Liver (tissue), 9 donors: ENCODE results near the gene ATP7B. TPM values are rescaled to one million over a fixed set of nuclear protein-coding genes. Genes with fewer than 3 reads are reported as not detected.

Experiments
- DNase-seq: peaks from one replicate; pipeline ENCODE4 v3.0.0-alpha.2; 2017; ENCODE audit warnings: low spot score
- H3K27ac ChIP-seq, 2 donors: one replicate each; pipeline ENCODE4 v1.7.0; 2013; ENCODE audit warnings: inconsistent platforms in 2 of 2, low read length in 2 of 2, control low read depth in 1 of 2, low read depth in 1 of 2, mild to moderate bottlenecking in 1 of 2
- H3K27me3 ChIP-seq, 4 donors: one replicate each; pipeline versions ENCODE4 v1.6.1 to v1.7.0; 2013; ENCODE audit warnings: low read length in 3 of 4, inconsistent platforms in 1 of 4, mild to moderate bottlenecking in 1 of 4, moderate library complexity in 1 of 4; ENCODE audit not compliant: control insufficient read depth in 4 of 4, insufficient read depth in 4 of 4
- H3K36me3 ChIP-seq, 4 donors: one replicate each; pipeline versions ENCODE4 v1.6.1 to v1.7.0; 2013; ENCODE audit warnings: low read length in 3 of 4, mild to moderate bottlenecking in 3 of 4, low read depth in 1 of 4, moderate library complexity in 1 of 4; ENCODE audit not compliant: control insufficient read depth in 4 of 4, insufficient read depth in 3 of 4
- H3K4me1 ChIP-seq, 4 donors: one replicate each; pipeline versions ENCODE4 v1.6.1 to v1.7.0; 2013; ENCODE audit warnings: low read length in 3 of 4, mild to moderate bottlenecking in 3 of 4, moderate library complexity in 1 of 4; ENCODE audit not compliant: control insufficient read depth in 4 of 4, insufficient read depth in 4 of 4
- H3K4me3 ChIP-seq, 3 donors: one replicate each; pipeline versions ENCODE4 v1.6.1 to v1.7.0; 2013; ENCODE audit warnings: low read length in 3 of 3, control low read depth in 1 of 3, low read depth in 1 of 3, mild to moderate bottlenecking in 1 of 3
- H3K9ac ChIP-seq, 2 donors: one replicate each; pipeline ENCODE4 v1.7.0; 2013; ENCODE audit warnings: low read length in 2 of 2, mild to moderate bottlenecking in 2 of 2, moderate library complexity in 2 of 2, control low read depth in 1 of 2, low read depth in 1 of 2
- H3K9me3 ChIP-seq, 4 donors: one replicate each; pipeline versions ENCODE4 v1.6.1 to v1.7.0; 2013; ENCODE audit warnings: low read length in 3 of 4; ENCODE audit not compliant: control insufficient read depth in 4 of 4
- EGR1 ChIP-seq, 2 donors: IDR thresholded peaks; 2 replicates each; pipeline ENCODE4 v1.6.1; 2016 to 2018; ENCODE audit warnings: antibody characterized with exemption in 2 of 2, low read depth in 2 of 2
- FOXA1 ChIP-seq: IDR thresholded peaks from 2 replicates; pipeline ENCODE4 v1.6.1; 2016; ENCODE audit warnings: antibody characterized with exemption
- FOXA2 ChIP-seq: IDR thresholded peaks from 2 replicates; pipeline ENCODE4 v1.6.1; 2016; ENCODE audit warnings: antibody characterized with exemption
- GABPA ChIP-seq, 2 donors: IDR thresholded peaks in 1 of 2; conservative IDR thresholded peaks in 1 of 2; 2 replicates each; pipeline ENCODE4 v1.6.1; 2016; ENCODE audit warnings: antibody characterized with exemption in 2 of 2, mild to moderate bottlenecking in 1 of 2, moderate library complexity in 1 of 2
- HNF4A ChIP-seq, 2 donors: conservative IDR thresholded peaks; 2 replicates each; pipeline ENCODE4 v1.6.1; 2016; ENCODE audit warnings: antibody characterized with exemption in 2 of 2, mild to moderate bottlenecking in 2 of 2
- HNF4G ChIP-seq: IDR thresholded peaks from 2 replicates; pipeline ENCODE4 v1.6.1; 2016; ENCODE audit warnings: antibody characterized with exemption
- JUND ChIP-seq, 2 donors: IDR thresholded peaks; 2 replicates each; pipeline ENCODE4 v1.6.1; 2016; ENCODE audit warnings: antibody characterized with exemption in 2 of 2
- NR2F2 ChIP-seq: IDR thresholded peaks from 2 replicates; pipeline ENCODE4 v1.6.1; 2016; ENCODE audit warnings: antibody characterized with exemption
- RAD21 ChIP-seq, 2 donors: IDR thresholded peaks; 2 replicates each; pipeline ENCODE4 v1.6.1; 2016; ENCODE audit warnings: antibody characterized with exemption in 2 of 2, mild to moderate bottlenecking in 2 of 2
- RXRA ChIP-seq, 2 donors: IDR thresholded peaks; 2 replicates each; pipeline ENCODE4 v1.6.1; 2017 to 2018; ENCODE audit warnings: antibody characterized with exemption in 2 of 2, mild to moderate bottlenecking in 1 of 2
- SP1 ChIP-seq: IDR thresholded peaks from 2 replicates; pipeline ENCODE4 v1.6.1; 2018; ENCODE audit warnings: antibody characterized with exemption, mild to moderate bottlenecking
- TAF1 ChIP-seq: conservative IDR thresholded peaks from 2 replicates; pipeline ENCODE4 v1.6.1; 2016; ENCODE audit warnings: antibody characterized with exemption, mild to moderate bottlenecking
- YY1 ChIP-seq: IDR thresholded peaks from 2 replicates; pipeline ENCODE4 v1.6.1; 2016; ENCODE audit warnings: antibody characterized with exemption, mild to moderate bottlenecking
- WGBS: extraction: QIAGEN DNeasy Blood & Tissue Kit; methylation state at CpG from one replicate; pipeline ENCODE4 v1.1.7; 2013; 5-methylcytosine and 5-hydroxymethylcytosine counted together
- polyA plus RNA-seq, 2 donors: library from polyadenylated mRNA; stranded (reverse) in 1 of 2; unstranded in 1 of 2; fragments of 200-250 nt in 1 of 2; fragments of >200 nt in 1 of 2; fragmentation: Nextera tagmentation in 1 of 2; extraction: Ambion mirVana in 1 of 2; gene quantifications; one replicate each; pipeline versions ENCODE4 v1.2.1 to v1.2.3, GENCODE V29; 2013 to 2015
- total RNA-seq, 2 donors: library from RNA; depleted of rRNA; stranded (reverse); fragments of >200 nt; gene quantifications; one replicate each; pipeline ENCODE4 v1.2.3, GENCODE V29; 2014
- TF ChIP-seq, protein P1 (sequence below): IDR thresholded peaks from 2 replicates; pipeline ENCODE4 v1.6.1; 2016; ENCODE audit warnings: antibody characterized with exemption
- TF ChIP-seq, protein P2 (sequence below): IDR thresholded peaks from 2 replicates; pipeline ENCODE4 v1.6.1; 2016; ENCODE audit warnings: antibody characterized with exemption
- TF ChIP-seq, protein P3 (sequence below): fragments of 150-350 bp; IDR thresholded peaks from 2 replicates; pipeline ENCODE4 v1.5.1; 2017; ENCODE audit warnings: improper control_type of control experiment, low read depth, low read length; ENCODE audit not compliant: missing input control
- TF ChIP-seq, protein P4 (sequence below): IDR thresholded peaks from 2 replicates; pipeline ENCODE4 v1.6.1; 2016; ENCODE audit warnings: antibody characterized with exemption, mild to moderate bottlenecking
- TF ChIP-seq, protein P5 (sequence below): IDR thresholded peaks from 2 replicates; pipeline ENCODE4 v1.6.1; 2016; ENCODE audit warnings: antibody characterized with exemption
- donor health status: healthy.
- donor health status: healthy.
- donor health status: healthy.
- donor health status: healthy.
- donor health status: healthy.

Gene ATP7B
- total and polyA plus RNA-seq, 4 donors = 8.0 to 37.7 (median 22.1) TPM

DNA sequence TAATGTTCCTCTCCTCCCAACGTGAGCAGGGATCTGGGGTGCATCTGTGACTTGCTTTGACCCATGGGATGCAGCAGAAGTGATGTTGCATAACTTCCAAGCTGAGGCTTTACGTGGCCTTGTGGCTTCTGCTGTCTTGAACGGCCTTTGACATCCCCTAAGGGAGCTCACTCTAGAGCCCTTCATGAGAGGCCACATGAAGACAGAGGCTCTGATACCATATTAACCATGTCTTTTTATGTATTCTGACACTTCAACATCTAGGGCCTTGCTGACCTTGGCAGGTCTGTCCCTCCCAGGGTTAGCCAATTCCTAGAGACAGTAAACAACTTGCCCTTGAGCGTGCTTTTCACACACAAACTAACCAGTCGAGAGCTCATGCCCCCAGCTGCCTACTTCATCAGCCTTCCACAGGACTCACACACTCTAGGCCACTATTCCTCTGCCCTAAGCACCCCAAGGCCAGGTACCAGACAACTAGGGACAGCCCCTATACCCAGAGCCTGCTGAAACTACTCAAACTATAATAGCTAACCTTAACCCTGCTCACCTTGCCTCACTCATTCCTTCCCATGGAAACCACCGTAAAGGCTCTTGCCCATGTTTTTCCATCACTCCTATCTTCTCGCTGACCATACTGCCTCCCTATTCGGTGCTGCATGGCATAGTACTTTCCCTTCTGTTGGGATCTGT lies 104.1 kb downstream of the ATP7B start:
- no peaks in the 10 kb centered on the region for H3K27me3 ChIP-seq
- no peak for DNase-seq
- peaks cover 3 to 15% (median 10%) of the 10 kb centered on the region in 4 donors for H3K4me1 ChIP-seq
- no peak overlapping the region for H3K4me3 ChIP-seq
- TF ChIP-seq EGR1 (IDR thresholded peaks at IDR 0.05; ENCODE audit: low read depth in 2 of 2) (no peak), HNF4A (conservative IDR thresholded peaks at IDR 0.05) (no peak), SP1 (no peak), TAF1 (no peak), FOXA1 (no peak), RXRA (IDR thresholded peaks at IDR 0.05) (no peak), HNF4G (no peak), NR2F2 (no peak), RAD21 (IDR thresholded peaks at IDR 0.05) (no peak), GABPA (IDR thresholded peaks at IDR 0.05 in 1 of 2, conservative IDR thresholded peaks at IDR 0.05 in 1 of 2) (no peak), YY1 (no peak), JUND (IDR thresholded peaks at IDR 0.05) (no peak), FOXA2 (no peak)
- TF ChIP-seq, protein P1, sequence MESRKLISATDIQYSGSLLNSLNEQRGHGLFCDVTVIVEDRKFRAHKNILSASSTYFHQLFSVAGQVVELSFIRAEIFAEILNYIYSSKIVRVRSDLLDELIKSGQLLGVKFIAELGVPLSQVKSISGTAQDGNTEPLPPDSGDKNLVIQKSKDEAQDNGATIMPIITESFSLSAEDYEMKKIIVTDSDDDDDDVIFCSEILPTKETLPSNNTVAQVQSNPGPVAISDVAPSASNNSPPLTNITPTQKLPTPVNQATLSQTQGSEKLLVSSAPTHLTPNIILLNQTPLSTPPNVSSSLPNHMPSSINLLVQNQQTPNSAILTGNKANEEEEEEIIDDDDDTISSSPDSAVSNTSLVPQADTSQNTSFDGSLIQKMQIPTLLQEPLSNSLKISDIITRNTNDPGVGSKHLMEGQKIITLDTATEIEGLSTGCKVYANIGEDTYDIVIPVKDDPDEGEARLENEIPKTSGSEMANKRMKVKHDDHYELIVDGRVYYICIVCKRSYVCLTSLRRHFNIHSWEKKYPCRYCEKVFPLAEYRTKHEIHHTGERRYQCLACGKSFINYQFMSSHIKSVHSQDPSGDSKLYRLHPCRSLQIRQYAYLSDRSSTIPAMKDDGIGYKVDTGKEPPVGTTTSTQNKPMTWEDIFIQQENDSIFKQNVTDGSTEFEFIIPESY = no peak
- TF ChIP-seq, protein P2, sequence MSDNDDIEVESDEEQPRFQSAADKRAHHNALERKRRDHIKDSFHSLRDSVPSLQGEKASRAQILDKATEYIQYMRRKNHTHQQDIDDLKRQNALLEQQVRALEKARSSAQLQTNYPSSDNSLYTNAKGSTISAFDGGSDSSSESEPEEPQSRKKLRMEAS = no peak
- TF ChIP-seq, protein P3, sequence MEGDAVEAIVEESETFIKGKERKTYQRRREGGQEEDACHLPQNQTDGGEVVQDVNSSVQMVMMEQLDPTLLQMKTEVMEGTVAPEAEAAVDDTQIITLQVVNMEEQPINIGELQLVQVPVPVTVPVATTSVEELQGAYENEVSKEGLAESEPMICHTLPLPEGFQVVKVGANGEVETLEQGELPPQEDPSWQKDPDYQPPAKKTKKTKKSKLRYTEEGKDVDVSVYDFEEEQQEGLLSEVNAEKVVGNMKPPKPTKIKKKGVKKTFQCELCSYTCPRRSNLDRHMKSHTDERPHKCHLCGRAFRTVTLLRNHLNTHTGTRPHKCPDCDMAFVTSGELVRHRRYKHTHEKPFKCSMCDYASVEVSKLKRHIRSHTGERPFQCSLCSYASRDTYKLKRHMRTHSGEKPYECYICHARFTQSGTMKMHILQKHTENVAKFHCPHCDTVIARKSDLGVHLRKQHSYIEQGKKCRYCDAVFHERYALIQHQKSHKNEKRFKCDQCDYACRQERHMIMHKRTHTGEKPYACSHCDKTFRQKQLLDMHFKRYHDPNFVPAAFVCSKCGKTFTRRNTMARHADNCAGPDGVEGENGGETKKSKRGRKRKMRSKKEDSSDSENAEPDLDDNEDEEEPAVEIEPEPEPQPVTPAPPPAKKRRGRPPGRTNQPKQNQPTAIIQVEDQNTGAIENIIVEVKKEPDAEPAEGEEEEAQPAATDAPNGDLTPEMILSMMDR = no peak
- TF ChIP-seq, protein P4, sequence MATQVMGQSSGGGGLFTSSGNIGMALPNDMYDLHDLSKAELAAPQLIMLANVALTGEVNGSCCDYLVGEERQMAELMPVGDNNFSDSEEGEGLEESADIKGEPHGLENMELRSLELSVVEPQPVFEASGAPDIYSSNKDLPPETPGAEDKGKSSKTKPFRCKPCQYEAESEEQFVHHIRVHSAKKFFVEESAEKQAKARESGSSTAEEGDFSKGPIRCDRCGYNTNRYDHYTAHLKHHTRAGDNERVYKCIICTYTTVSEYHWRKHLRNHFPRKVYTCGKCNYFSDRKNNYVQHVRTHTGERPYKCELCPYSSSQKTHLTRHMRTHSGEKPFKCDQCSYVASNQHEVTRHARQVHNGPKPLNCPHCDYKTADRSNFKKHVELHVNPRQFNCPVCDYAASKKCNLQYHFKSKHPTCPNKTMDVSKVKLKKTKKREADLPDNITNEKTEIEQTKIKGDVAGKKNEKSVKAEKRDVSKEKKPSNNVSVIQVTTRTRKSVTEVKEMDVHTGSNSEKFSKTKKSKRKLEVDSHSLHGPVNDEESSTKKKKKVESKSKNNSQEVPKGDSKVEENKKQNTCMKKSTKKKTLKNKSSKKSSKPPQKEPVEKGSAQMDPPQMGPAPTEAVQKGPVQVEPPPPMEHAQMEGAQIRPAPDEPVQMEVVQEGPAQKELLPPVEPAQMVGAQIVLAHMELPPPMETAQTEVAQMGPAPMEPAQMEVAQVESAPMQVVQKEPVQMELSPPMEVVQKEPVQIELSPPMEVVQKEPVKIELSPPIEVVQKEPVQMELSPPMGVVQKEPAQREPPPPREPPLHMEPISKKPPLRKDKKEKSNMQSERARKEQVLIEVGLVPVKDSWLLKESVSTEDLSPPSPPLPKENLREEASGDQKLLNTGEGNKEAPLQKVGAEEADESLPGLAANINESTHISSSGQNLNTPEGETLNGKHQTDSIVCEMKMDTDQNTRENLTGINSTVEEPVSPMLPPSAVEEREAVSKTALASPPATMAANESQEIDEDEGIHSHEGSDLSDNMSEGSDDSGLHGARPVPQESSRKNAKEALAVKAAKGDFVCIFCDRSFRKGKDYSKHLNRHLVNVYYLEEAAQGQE = no peak
- TF ChIP-seq, protein P5, sequence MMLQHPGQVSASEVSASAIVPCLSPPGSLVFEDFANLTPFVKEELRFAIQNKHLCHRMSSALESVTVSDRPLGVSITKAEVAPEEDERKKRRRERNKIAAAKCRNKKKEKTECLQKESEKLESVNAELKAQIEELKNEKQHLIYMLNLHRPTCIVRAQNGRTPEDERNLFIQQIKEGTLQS = no peak
- H3K36me3 ChIP-seq = peaks cover 0 to 2% (median 0%) of the 10 kb centered on the region in 4 donors
- no peak overlapping the region for H3K9ac ChIP-seq
- H3K9me3 ChIP-seq = no peaks in the 10 kb centered on the region
- H3K27ac ChIP-seq = no peak overlapping the region
- WGBS = 69% methylated on average over 8 of the region's 8 CpGs
